HUES64 (cell line): ENCODE results near the gene PLD3.

ENCODE experiments used
- H3K27ac ChIP-seq: 2 replicates; pipeline ENCODE4 v1.7.0; 2013; ENCODE audit warnings: low read depth, low read length, inconsistent platforms
- H3K27me3 ChIP-seq: 2 replicates; pipeline ENCODE4 v1.6.1; 2013; ENCODE audit warnings: mild to moderate bottlenecking, low read length; ENCODE audit not compliant: insufficient read depth
- H3K36me3 ChIP-seq: 2 replicates; pipeline ENCODE4 v1.6.1; 2013; ENCODE audit warnings: mild to moderate bottlenecking, low read length; ENCODE audit not compliant: insufficient read depth
- H3K4me1 ChIP-seq: 2 replicates; pipeline ENCODE4 v1.6.1; 2013; ENCODE audit warnings: mild to moderate bottlenecking, low read length, moderate library complexity; ENCODE audit not compliant: insufficient read depth
- H3K4me3 ChIP-seq: 2 replicates; pipeline ENCODE4 v1.5.1; 2013; ENCODE audit warnings: mild to moderate bottlenecking, low read length, moderate library complexity
- H3K9ac ChIP-seq: 2 replicates; pipeline ENCODE4 v1.6.1; 2013; ENCODE audit warnings: mild to moderate bottlenecking, low read depth, low read length
- H3K9me3 ChIP-seq: 2 replicates; pipeline ENCODE4 v1.6.1; 2013; ENCODE audit warnings: low read depth, low read length; ENCODE audit not compliant: insufficient read depth
- WGBS: fragments of 150-250, 120-280 bp; methylation state at CpG from one replicate; pipeline ENCODE4 v1.1.7; 2013; ENCODE audit warnings: missing lambda C conversion rate; 5-methylcytosine and 5-hydroxymethylcytosine counted together

Gene PLD3

DNA sequence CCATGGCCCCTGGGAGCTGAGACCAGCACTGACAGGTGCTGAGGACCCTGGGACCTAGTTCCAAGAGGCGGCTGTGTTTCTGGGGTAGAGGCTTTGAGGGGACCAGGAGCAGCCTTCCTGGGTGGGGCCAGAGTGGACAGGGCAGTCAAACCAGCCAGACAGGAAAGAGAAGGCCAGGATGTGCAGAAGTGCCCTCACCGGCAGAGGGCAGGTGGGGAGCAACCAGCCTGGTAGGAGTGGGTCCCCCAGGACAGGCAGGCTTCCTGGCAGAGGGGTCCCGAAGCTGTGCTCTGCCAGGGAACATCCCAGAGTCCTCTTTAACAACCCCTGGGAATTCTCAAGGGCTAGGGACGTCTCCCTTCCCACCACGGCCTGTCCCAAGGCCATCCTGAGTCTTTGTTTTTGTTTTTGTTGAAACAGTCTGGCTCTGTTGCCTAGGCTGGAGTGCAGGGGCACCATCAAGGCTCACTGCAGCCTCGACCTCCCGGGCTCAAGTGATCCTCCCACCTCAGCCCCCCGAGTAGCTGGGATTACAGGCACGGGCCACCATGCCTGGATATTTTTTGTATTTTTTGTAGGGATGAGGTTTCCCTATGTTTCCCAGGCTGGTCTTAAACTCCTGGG is 44.5 kb downstream of the PLD3 start:
- Histone ChIP-seq H3K4me1 (no peaks in the 10 kb centered on the region; the same call in 1 of the 2 replicates), H3K27me3 (no peaks in the 10 kb centered on the region), H3K36me3 (no peaks in the 10 kb centered on the region), H3K9me3 (no peaks in the 10 kb centered on the region), H3K9ac (no peak overlapping the region), H3K27ac (no peak overlapping the region), H3K4me3 (no peak overlapping the region)
- WGBS: 84% methylated on average over 9 of the region's 9 CpGs

DNA sequence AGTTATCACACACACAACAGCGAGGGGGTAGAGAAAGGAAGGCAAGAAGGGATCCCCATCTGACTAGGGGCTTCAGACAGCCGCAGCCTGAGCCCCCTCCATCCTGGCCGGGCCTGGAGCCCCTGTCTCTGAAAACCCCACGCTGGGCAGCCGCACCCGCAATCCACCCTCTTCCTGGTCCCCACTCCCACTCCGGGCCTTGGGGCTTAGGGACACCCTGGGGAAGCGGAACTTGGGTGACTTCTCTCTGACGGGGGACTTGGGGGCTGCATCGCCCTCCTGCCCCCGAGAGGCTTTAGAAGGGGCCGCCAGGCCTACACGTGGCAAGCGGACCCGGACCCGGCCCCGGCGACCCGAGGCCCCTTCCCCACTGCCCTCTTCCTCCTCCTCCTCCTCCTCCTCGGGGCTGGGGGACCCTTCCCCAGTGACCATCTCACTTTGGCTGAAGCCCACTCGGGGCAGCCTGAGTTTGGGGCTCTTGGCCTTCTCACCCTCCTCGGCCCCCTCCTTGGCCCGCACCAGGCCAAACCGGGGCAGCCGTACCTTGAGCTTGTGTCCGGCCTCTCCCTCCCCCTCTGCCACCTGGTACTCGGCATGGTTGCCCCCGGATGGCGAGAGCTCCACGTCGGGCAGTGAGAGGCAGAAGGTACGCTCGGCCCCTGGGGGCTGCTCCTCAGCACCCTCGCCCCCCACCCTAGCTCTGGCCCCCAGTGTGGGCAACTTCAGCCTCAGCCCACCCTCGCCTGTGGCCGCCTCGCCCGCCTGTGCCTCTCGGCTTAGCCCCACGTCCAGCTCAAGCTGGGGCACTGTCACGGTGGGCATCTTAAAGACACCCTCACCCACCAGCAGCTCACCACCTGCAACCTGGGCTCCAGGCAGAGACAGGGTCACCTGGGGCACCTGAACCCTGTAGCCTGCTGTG is 45.7 kb downstream of the PLD3 start:
- no peak overlapping the region for H3K27ac ChIP-seq
- H3K27me3 ChIP-seq: no peaks in the 10 kb centered on the region
- WGBS: 93% methylated on average over 41 of the region's 41 CpGs
- H3K36me3 ChIP-seq: no peaks in the 10 kb centered on the region
- H3K4me1 ChIP-seq: no peaks in the 10 kb centered on the region; the same call in 1 of the 2 replicates
- H3K9ac ChIP-seq: no peak overlapping the region
- no peak overlapping the region for H3K4me3 ChIP-seq
- H3K9me3 ChIP-seq: no peaks in the 10 kb centered on the region

DNA sequence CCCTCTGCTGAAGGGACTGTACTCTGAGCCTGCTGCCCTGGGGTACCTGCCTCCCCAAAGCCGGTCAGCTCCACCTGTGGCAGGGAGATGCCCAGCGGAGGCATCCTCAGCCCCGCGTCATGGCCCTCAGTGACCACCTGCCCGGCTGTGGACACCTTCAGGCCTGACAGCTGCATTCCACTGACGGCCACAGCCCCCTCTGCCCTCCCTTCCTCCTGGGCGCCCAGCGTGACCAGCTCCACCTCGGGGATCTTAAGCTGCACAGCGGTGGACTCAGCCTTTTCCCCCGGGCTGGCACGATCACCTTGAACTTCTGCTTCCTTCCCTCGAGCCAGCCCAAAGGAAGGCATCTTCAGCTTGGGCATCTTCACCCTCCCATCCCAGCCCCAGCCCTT is 46.3 kb downstream of the PLD3 start:
- Histone ChIP-seq H3K4me1 (no peaks in the 10 kb centered on the region; the same call in 1 of the 2 replicates), H3K9me3 (no peaks in the 10 kb centered on the region)
- 84% methylated on average over 13 of the region's 13 CpGs for WGBS

DNA sequence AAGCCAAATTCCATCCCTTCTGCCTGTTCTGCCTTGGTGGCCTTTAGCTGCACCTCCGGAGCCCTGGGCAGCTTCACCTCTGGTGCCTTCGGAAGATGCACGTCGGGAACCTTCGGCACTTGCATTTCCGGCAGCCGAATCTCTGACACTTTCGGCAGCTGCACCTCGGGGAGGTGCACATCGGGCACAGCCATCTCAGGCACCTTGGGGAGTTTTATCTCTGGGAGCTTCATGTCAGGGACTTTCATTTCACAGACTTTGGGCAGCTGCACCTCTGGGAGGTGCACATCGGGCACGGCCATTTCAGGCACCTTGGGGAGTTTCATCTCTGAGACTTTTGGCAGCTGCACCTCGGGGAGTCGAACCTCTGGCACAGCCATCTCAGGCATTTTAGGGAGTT is 47.5 kb downstream of the PLD3 start:
- Histone ChIP-seq H3K4me1 (no peaks in the 10 kb centered on the region), H3K36me3 (no peaks in the 10 kb centered on the region), H3K9ac (no peak overlapping the region), H3K4me3 (no peak overlapping the region), H3K27ac (no peak overlapping the region), H3K9me3 (no peaks in the 10 kb centered on the region), H3K27me3 (no peaks in the 10 kb centered on the region)
- WGBS: 92% methylated on average over 14 of the region's 14 CpGs

More for the DNA sequence above, 46.3 kb downstream of the PLD3 start:
- Histone ChIP-seq H3K27ac (no peak overlapping the region), H3K4me3 (no peak overlapping the region), H3K27me3 (no peaks in the 10 kb centered on the region), H3K9ac (no peak overlapping the region), H3K36me3 (no peaks in the 10 kb centered on the region)

DNA sequence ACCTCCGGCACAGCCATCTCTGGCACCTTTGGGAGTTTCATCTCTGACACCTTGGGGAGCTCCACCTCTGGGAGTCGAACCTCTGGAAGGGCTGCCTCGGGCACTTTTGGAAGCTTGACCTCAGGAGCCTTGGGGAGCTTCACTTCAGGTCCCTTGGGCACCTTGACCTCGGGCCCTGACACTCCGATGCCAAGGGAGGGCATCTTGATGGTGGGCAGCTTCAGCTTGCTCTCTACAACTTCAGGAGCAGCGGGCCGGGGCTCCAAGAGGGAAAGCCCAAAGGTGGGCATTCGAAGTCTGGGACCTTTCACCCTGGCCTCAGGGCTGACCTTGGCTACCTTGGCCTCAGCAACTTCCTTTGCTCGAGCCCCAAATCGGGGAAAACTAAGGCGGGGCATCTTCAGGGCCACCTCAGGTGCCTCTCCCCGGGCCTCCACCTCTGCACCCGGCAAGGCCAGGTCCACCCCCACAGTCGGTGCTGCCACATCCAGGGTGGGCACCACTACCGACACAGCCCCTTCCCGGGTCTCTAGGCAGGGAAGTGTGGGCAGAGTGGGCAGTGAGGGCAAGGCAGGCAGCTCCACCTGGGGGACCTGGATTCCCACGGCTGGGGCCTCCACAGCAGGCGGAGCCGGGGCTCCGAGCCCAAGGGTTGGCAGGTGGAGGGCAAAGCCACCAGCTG is 48.5 kb downstream of the PLD3 start:
- WGBS: 94% methylated on average over 20 of the region's 20 CpGs
- Histone ChIP-seq H3K4me3 (no peak overlapping the region), H3K27me3 (no peaks in the 10 kb centered on the region), H3K4me1 (no peaks in the 10 kb centered on the region), H3K36me3 (no peaks in the 10 kb centered on the region), H3K27ac (no peak overlapping the region), H3K9me3 (no peaks in the 10 kb centered on the region), H3K9ac (no peak overlapping the region)

DNA sequence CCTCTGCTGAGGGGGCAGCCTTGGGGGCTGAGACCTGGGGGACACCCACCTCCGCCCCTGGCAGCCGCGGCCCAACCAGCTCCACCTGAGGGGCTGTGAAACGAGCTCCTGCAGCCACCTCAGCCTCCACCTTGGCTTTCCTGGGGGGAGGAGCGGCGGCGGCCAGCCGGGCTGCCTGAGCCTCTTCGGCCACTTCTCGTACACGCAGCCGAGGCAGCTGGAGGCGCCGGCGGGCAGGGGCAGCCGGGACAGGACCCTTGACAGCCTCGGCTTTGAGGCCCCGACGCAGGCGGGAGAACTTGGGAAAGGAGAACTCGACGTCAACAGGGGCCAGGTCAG is 49.0 kb downstream of the PLD3 start:
- Histone ChIP-seq H3K4me3 (no peak overlapping the region), H3K9me3 (no peaks in the 10 kb centered on the region), H3K4me1 (no peaks in the 10 kb centered on the region), H3K36me3 (no peaks in the 10 kb centered on the region), H3K27ac (no peak overlapping the region), H3K27me3 (no peaks in the 10 kb centered on the region), H3K9ac (no peak overlapping the region)
- WGBS: 91% methylated on average over 22 of the region's 22 CpGs

DNA sequence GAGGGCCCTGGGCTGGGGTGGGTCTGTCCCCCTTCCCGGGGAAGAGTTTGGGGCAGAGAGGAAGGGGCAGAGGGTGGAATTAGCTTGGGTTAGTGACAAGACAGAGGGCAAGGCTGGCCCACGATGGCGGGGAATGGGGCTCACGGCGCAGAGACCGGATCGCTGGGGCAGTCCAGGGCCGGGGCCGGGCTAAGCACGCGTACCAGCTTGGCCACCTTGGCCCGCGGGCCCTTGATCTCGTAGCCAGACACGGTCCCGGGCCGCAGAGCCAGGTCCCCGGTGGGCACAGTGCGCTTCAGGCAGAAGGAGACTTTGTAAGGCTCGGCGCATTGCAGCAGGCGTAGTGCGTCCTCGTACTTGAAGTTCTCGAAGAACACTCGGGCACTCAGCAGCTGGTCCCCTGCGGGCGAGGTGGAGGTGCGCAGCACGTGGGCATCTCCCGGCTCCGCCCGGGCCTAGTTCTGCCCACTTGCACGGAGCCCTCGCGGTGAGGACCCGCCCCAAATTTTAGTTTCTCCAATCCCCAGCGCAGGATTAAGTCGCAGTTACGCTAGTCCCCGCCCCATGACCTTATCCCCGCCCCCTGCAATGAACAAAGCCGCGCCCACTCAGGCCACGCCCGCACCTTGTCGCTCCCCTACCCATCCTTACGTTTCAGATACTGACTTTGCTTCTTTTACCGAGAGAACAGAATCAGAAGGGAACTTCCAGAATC is 50.1 kb downstream of the PLD3 start:
- Histone ChIP-seq H3K4me3 (no peak overlapping the region), H3K9ac (no peak overlapping the region), H3K27ac (no peak overlapping the region), H3K4me1 (no peaks in the 10 kb centered on the region), H3K9me3 (no peaks in the 10 kb centered on the region), H3K27me3 (no peaks in the 10 kb centered on the region), H3K36me3 (no peaks in the 10 kb centered on the region)
- WGBS: 90% methylated on average over 49 of the region's 49 CpGs

DNA sequence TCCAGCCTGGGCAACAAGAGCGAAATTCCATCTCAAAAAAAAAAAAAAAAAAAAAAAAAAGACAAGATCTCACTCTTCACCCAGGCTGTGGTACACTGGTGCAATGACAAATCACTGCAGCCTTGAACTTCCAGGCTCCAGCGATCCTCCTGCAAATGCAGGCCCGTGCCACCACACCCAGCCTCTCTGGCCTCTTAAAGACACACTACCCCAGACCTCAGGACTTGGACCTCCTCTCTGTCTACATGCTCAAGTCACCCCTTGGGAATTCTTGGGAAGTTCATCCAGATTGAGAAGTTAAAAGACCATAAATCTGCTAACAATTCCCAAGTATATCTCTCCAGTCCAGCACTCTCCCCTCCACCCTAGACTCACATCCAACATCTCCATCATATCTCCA is 52.1 kb downstream of the PLD3 start:
- H3K4me3 ChIP-seq: no peak overlapping the region
- no peaks in the 10 kb centered on the region for H3K4me1 ChIP-seq
- H3K36me3 ChIP-seq: no peaks in the 10 kb centered on the region
- H3K27me3 ChIP-seq: no peaks in the 10 kb centered on the region
- no peak overlapping the region for H3K27ac ChIP-seq
- H3K9me3 ChIP-seq: no peaks in the 10 kb centered on the region
- WGBS: 89% methylated on average over 2 of the region's 3 CpGs
- H3K9ac ChIP-seq: no peak overlapping the region

DNA sequence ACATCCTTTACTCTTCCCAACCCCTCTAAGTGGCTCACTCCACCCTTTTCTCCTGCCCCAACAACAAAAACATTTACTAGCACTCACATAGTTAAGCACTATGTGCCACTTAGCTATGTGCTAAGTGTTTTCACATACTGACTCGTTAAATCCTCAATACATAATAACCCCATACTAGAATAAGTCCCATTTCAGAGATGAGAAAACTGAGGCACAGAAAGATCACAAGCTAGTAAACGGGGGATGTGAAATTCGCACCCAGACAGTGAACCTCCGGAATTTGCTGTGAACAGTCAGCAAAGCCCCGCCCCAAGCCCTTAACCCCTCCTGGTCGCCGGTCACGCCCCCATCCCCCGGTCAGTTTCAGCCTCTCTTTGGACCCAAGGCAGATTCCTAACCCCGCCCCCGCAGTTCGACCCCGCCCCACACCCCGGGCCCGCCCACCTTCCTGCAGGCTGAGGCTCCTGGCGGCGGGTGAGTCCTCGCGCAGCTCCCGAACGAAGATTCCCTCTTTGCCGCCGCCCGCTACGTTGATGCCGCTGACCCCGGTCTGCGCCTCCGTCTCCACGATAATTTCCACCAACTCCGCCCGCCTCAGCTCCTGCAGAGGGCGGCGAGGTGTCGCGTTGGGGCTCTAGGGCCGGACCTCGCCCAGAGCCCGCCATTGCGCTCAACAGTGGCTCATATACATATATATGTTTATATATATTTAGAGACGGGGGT is 54.9 kb downstream of the PLD3 start:
- WGBS: 1% methylated on average over 37 of the region's 41 CpGs
- H3K9me3 ChIP-seq: no peaks in the 10 kb centered on the region
- no peaks in the 10 kb centered on the region for H3K36me3 ChIP-seq
- H3K9ac ChIP-seq: peak overlapping the region; percentile 57
- H3K4me3 ChIP-seq: peak overlapping the region; percentile 74
- H3K4me1 ChIP-seq: no peaks in the 10 kb centered on the region
- no peaks in the 10 kb centered on the region for H3K27me3 ChIP-seq
- H3K27ac ChIP-seq: peak overlapping the region; percentile 80; the same call in 1 of the 2 replicates

DNA sequence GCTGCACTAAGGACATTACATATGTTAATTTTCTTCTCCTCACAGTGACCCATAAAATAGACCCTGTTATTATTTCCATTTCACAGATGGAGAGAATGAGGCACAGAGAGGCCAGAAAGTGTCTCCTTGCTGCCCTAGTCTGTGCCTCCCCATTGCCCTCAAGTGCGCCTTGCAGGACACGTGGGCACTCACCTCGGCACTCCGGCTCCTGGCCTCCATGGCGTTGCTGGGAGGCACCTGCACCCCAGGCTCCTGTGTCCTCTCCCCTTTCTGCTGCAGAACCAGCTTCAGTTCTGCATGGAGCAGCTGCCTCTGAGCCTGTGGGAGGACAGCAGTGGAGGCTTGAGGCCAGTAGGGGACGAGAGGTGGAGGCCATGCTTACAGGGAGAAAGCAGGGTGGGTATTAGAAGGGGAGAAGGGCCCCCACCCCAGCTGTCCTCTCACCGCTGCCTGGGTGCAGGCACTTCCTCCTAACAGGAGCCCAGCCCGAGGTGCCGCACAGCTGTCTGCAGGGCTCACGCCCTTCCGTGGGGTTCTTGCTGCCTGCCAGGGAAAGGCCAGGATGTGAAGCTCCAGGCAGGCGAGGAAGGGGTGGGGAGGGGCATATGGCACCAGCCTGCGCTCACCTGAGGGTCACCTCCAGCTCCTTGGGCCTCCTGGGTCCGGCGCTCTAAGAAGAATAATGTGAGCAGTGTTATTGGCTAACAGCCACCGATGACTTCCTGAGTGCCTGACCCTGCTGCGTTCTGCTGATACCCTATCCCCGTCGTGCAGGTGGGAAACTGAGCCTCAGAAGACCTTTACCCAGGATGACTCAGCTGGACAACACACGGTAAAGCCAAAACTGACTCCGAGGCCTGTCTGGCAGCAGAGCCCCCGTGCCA is 59.5 kb downstream of the PLD3 start:
- Histone ChIP-seq H3K9me3 (no peaks in the 10 kb centered on the region), H3K27ac (no peak overlapping the region), H3K9ac (no peak overlapping the region), H3K4me1 (no peaks in the 10 kb centered on the region; the same call in 1 of the 2 replicates), H3K27me3 (no peaks in the 10 kb centered on the region), H3K4me3 (no peak overlapping the region), H3K36me3 (no peaks in the 10 kb centered on the region)
- 89% methylated on average over 22 of the region's 22 CpGs for WGBS
